ENCODE measurements around the gene PRKAR1B. TPM values are rescaled to one million over a fixed set of nuclear protein-coding genes. Genes with fewer than 3 reads are reported as not detected.

The PRKAR1B gene
- total and polyA plus RNA-seq, 10 donors = 9.9 to 39.5 (median 23.5) TPM

DNA sequence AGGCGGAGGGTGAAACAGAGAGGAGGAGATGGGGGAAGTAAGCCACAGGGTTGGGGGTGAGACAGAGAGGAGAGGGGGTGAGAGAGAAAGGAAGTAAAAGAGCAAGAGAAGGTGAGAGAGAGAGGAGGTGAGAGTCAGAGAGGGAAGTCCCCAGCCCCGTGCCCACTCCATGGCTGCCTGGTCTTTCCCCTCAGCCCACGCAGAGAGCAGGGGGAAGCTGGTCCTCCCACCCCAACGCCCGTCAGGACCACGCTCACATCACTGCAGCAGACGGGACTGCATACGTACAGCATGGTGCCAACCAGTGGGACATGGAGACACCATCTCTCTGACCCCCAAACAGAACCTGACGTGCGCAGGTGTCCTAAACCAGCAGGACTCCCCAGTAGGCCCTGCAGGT is 195.3 kb downstream of the PRKAR1B start:
- intact Hi-C loops (cut with DNase I; ENCODE audit: low total_unique reads) = no loop called here
- H3K27ac ChIP-seq = no peak overlapping the region
- no peaks in the 10 kb centered on the region for H3K36me3 ChIP-seq
- TF ChIP-seq, protein P1, sequence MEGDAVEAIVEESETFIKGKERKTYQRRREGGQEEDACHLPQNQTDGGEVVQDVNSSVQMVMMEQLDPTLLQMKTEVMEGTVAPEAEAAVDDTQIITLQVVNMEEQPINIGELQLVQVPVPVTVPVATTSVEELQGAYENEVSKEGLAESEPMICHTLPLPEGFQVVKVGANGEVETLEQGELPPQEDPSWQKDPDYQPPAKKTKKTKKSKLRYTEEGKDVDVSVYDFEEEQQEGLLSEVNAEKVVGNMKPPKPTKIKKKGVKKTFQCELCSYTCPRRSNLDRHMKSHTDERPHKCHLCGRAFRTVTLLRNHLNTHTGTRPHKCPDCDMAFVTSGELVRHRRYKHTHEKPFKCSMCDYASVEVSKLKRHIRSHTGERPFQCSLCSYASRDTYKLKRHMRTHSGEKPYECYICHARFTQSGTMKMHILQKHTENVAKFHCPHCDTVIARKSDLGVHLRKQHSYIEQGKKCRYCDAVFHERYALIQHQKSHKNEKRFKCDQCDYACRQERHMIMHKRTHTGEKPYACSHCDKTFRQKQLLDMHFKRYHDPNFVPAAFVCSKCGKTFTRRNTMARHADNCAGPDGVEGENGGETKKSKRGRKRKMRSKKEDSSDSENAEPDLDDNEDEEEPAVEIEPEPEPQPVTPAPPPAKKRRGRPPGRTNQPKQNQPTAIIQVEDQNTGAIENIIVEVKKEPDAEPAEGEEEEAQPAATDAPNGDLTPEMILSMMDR (IDR thresholded peaks at IDR 0.05 in 8 of 11, conservative IDR thresholded peaks at IDR 0.05 in 3 of 11) = no peak
- TF ChIP-seq POLR2AphosphoS5 (IDR thresholded peaks at IDR 0.05) (no peak), POLR2A (IDR thresholded peaks at IDR 0.05) (no peak)
- DNase-seq = no peak
- peaks cover 0 to 4% (median 1%) of the 10 kb centered on the region in 6 donors for H3K4me1 ChIP-seq
- 51 to 77% (median 55%) methylated on average over 9 to 10 of the region's 10 CpGs for WGBS, 5 donors
- no peak overlapping the region for H3K4me3 ChIP-seq
- peaks cover 0 to 5% (median 0%) of the 10 kb centered on the region in 7 donors for H3K27me3 ChIP-seq (replicated peaks in 1 of 7)
- H3K9me3 ChIP-seq = peaks cover 0 to under 1% (median 0%) of the 10 kb centered on the region in 8 donors

DNA sequence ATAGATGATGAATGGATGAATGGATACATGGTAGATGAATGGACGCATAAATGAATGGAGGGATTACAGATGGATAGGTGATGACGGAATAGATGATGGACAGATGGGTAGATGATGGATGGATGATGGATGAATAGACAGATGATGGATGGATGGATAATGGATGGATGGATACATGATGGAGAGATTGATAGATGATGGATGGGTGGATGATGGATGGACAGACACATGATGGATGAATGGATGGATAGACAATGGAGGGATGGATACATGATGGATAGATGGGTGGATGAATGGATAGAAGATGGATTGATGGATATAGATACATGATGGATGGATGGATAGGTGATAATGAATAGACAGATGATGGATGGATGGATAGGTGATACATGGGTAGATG is 198.6 kb downstream of the PRKAR1B start:
- Histone ChIP-seq H3K27me3 (replicated peaks in 1 of 7) (peaks cover 0 to 7% (median 0%) of the 10 kb centered on the region in 7 donors), H3K36me3 (no peaks in the 10 kb centered on the region), H3K9me3 (no peaks in the 10 kb centered on the region), H3K27ac (no peak overlapping the region), H3K4me1 (peaks cover 0 to 19% (median 2%) of the 10 kb centered on the region in 6 donors), H3K4me3 (no peak overlapping the region)
- no peak for DNase-seq
- intact Hi-C loops (cut with DNase I; ENCODE audit: low total_unique reads) = no loop called here
- TF ChIP-seq, protein P1 (IDR thresholded peaks at IDR 0.05 in 8 of 11, conservative IDR thresholded peaks at IDR 0.05 in 3 of 11) = no peak
- TF ChIP-seq POLR2AphosphoS5 (IDR thresholded peaks at IDR 0.05) (no peak), POLR2A (IDR thresholded peaks at IDR 0.05) (no peak)
- WGBS, 5 donors = 90 to 96% (median 92%) methylated on average over 2 of the region's 2 CpGs

- intact Hi-C loops (cut with DNase I; ENCODE audit: low total_unique reads) = no loop called here
These were observed 199.4 kb downstream of the PRKAR1B start for GRCh38 chr7:527723-528122.

GRCh38 chr7:526460-527034 is 200.5 kb downstream of the PRKAR1B start:
- H3K9me3 ChIP-seq = no peaks in the 10 kb centered on the region
- peaks cover 12 to 38% (median 20%) of the 10 kb centered on the region in 6 donors for H3K4me1 ChIP-seq
- intact Hi-C loops (cut with DNase I; ENCODE audit: low total_unique reads) = no loop called here
- no peak overlapping the region for H3K4me3 ChIP-seq
- H3K36me3 ChIP-seq = no peaks in the 10 kb centered on the region
- peak in 2 of 3 donors; percentile 49 to 62 for TF ChIP-seq POLR2AphosphoS5 (IDR thresholded peaks at IDR 0.05)
- TF ChIP-seq, protein P1 (IDR thresholded peaks at IDR 0.05 in 8 of 11, conservative IDR thresholded peaks at IDR 0.05 in 3 of 11) = no peak
- H3K27ac ChIP-seq = peak overlapping the region in 4 of 8 donors; percentile 8 to 50 (median 30)
- WGBS, 5 donors = 68 to 86% (median 77%) methylated on average over 22 of the region's 22 CpGs
- DNase-seq = no peak
- peaks cover 0 to 26% (median 15%) of the 10 kb centered on the region in 7 donors for H3K27me3 ChIP-seq (replicated peaks in 1 of 7)

More at GRCh38 chr7:527723-528122, 199.4 kb downstream of the PRKAR1B start:
- no peak overlapping the region for H3K27ac ChIP-seq
- no peak for DNase-seq
- H3K27me3 ChIP-seq (replicated peaks in 1 of 7) = peaks cover 0 to 15% (median 4%) of the 10 kb centered on the region in 7 donors
- H3K36me3 ChIP-seq = no peaks in the 10 kb centered on the region
- 85 to 95% (median 92%) methylated on average over 4 of the region's 4 CpGs for WGBS, 5 donors
- TF ChIP-seq, protein P1 (IDR thresholded peaks at IDR 0.05 in 8 of 11, conservative IDR thresholded peaks at IDR 0.05 in 3 of 11) = no peak
- TF ChIP-seq POLR2AphosphoS5 (IDR thresholded peaks at IDR 0.05) (no peak), POLR2A (IDR thresholded peaks at IDR 0.05) (no peak)
- H3K9me3 ChIP-seq = no peaks in the 10 kb centered on the region
- H3K4me1 ChIP-seq = peaks cover 3 to 27% (median 9%) of the 10 kb centered on the region in 6 donors
- no peak overlapping the region for H3K4me3 ChIP-seq
